CD4-positive, alpha-beta memory T cell (primary cell): ENCODE data around the gene ZNF423. TPM values are rescaled to one million over a fixed set of nuclear protein-coding genes. Genes with fewer than 3 reads are reported as not detected.

Source experiments
- CTCF ChIA-PET: fragments of 350-600 bp; sonication (Branson Sonifier 250); formaldehyde crosslinking; loops from one replicate; lab custom pipeline; 2021; ENCODE audit warnings: inconsistent platforms; ENCODE audit not compliant: partially characterized antibody; lab: Charles Lee
- POLR2A ChIA-PET: fragments of 350-600 bp; sonication (Branson Sonifier 250); formaldehyde crosslinking; loops from one replicate; lab custom pipeline; 2021; ENCODE audit not compliant: partially characterized antibody; lab: Charles Lee
- DNase-seq, 5 donors: peaks; one replicate each; pipeline versions ENCODE4 v3.0.0 to v3.0.0-alpha.2; 2020 to 2022; ENCODE audit warnings: mixed read lengths in 1 of 5
- H3K27ac ChIP-seq: one replicate; pipeline ENCODE4 v1.7.0; 2013; ENCODE audit warnings: low read depth, low read length
- H3K27me3 ChIP-seq: 2 replicates; pipeline ENCODE4 v1.7.0; 2013; ENCODE audit warnings: mild to moderate bottlenecking, low read length, moderate library complexity; ENCODE audit not compliant: insufficient read depth
- H3K36me3 ChIP-seq: 2 replicates; pipeline ENCODE4 v1.7.0; 2013; ENCODE audit warnings: mild to moderate bottlenecking, low read length, moderate library complexity; ENCODE audit not compliant: insufficient read depth
- H3K4me1 ChIP-seq: 2 replicates; pipeline ENCODE4 v1.7.0; 2013; ENCODE audit warnings: mild to moderate bottlenecking, low read length, moderate library complexity; ENCODE audit not compliant: insufficient read depth
- H3K4me3 ChIP-seq, 2 donors: one replicate each; pipeline ENCODE4 v1.7.0; 2013; ENCODE audit warnings: low read length in 2 of 2, mild to moderate bottlenecking in 1 of 2
- H3K9me3 ChIP-seq, 2 donors: one replicate each; pipeline ENCODE4 v1.7.0; 2013; ENCODE audit warnings: low read length in 2 of 2, control low read depth in 1 of 2; ENCODE audit not compliant: control insufficient read depth in 1 of 2
- H3K27ac Mint-ChIP-seq, 7 donors: one replicate each; pipeline ENCODE4 v1.8.0; 2020 to 2021; ENCODE audit warnings: mixed read lengths in 7 of 7, mild to moderate bottlenecking in 6 of 7, inconsistent platforms in 3 of 7, moderate library complexity in 3 of 7
- H3K27me3 Mint-ChIP-seq, 2 donors: one replicate each; pipeline ENCODE4 v1.8.0; 2020 to 2021; ENCODE audit warnings: mixed read lengths in 2 of 2
- H3K36me3 Mint-ChIP-seq, 2 donors: one replicate each; pipeline ENCODE4 v1.8.0; 2020 to 2021; ENCODE audit warnings: mixed read lengths in 2 of 2, inconsistent platforms in 1 of 2, mild to moderate bottlenecking in 1 of 2
- H3K4me1 Mint-ChIP-seq, 4 donors: one replicate each; pipeline ENCODE4 v1.8.0; 2020 to 2021; ENCODE audit warnings: mixed read lengths in 4 of 4, mild to moderate bottlenecking in 1 of 4
- H3K4me3 Mint-ChIP-seq, 8 donors: one replicate each; pipeline ENCODE4 v1.8.0; 2020 to 2021; ENCODE audit warnings: mixed read lengths in 8 of 8, mild to moderate bottlenecking in 7 of 8, moderate library complexity in 6 of 8, inconsistent platforms in 3 of 8
- H3K9me3 Mint-ChIP-seq, 8 donors: one replicate each; pipeline ENCODE4 v1.8.0; 2020 to 2021; ENCODE audit warnings: mixed read lengths in 8 of 8, mild to moderate bottlenecking in 5 of 8, inconsistent platforms in 3 of 8, moderate library complexity in 1 of 8
- intact Hi-C: fragments of 100-400 bp; cut with micrococcal nuclease; formaldehyde crosslinking; loops from one replicate; pipeline ENCODE4 v1.15.1; 2023
- polyA plus RNA-seq, 2 donors: library from polyadenylated mRNA; unstranded; fragments of 300-500 nt; fragmentation: Illumina TruSeq; gene quantifications; one replicate each; pipeline ENCODE4 v1.2.3, GENCODE V29; 2021
- total RNA-seq, 2 experiments: library from RNA; stranded (reverse); gene quantifications; one replicate each; pipeline ENCODE4 v1.2.3, GENCODE V29; 2021

Gene ZNF423
- total and polyA plus RNA-seq, 4 experiments from 2014 or later = not detected

DNA sequence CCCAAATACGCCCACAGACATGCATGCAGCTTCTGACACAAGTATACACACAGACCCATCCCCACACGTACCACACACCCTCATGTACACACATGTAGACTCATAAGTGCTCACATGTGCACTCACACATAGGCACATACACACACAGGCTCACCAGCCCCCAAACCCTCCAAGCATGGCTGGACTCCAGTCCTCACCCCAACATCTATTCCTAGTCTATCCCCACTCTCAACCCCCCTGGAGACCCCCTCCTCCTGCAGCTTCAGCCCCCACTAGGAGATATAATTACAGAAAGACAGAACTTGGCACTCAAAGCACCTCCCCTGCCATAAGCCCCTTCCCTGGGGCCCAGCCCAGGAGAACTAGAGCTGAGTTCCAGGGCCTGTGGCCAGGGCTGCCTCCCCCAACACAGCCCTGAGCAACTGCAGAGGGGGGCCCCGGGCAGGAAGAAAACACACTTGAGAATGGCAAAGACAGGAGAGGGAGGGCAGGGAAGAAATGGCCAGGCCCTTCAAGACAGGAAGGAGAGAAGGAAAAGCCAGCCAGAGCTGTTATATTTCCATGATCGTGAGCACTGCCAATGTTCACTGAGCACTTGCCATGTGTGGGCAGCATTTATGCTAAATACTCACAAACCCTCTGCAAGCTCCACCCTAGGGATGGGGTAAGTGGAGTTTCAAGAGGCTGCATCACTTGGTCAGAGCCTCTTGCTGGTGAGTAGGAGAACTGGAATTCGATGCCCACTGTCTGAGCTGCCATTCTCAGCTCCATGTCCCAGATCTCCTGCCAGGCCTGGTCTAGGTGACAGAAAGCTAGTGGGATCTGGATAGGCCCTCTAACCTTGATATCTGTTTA is 224.5 kb downstream of the ZNF423 start:
- no peaks in the 10 kb centered on the region for H3K4me1 ChIP-seq
- no peaks in the 10 kb centered on the region for H3K4me1 Mint-ChIP-seq
- H3K27ac Mint-ChIP-seq = no peak overlapping the region
- H3K4me3 ChIP-seq = no peak overlapping the region
- no peak overlapping the region for H3K27ac ChIP-seq
- no peaks in the 10 kb centered on the region for H3K36me3 ChIP-seq
- H3K9me3 ChIP-seq = no peaks in the 10 kb centered on the region
- H3K36me3 Mint-ChIP-seq = no peaks in the 10 kb centered on the region
- no peak for DNase-seq
- CTCF ChIA-PET = no interaction called here
- intact Hi-C loops = no loop called here
- H3K9me3 Mint-ChIP-seq = no peaks in the 10 kb centered on the region
- H3K27me3 Mint-ChIP-seq = peaks cover 0 to 3% of the 10 kb centered on the region in 2 donors
- POLR2A ChIA-PET = no interaction called here
- H3K4me3 Mint-ChIP-seq = no peak overlapping the region
- no peaks in the 10 kb centered on the region for H3K27me3 ChIP-seq

DNA sequence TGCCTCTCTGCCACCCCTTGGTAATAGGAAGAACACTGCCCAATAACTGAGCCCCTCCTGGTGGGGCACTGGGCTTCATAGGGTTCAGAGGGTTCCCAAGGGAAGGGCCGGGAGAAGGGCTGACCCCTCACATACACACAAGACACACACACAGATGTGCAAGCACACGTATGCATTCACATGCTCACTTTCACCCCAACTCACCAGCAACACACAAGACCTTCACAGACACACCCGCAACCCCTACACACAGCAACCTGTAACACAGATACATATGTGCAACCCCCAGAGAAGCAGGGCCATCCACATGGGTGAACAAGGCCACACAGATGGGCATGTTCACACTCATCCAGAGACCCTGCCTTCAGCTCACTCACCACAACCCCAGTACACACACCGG is 225.1 kb downstream of the ZNF423 start:
- H3K4me1 Mint-ChIP-seq = no peaks in the 10 kb centered on the region
- intact Hi-C loops = no loop called here
- Histone ChIP-seq H3K27me3 (no peaks in the 10 kb centered on the region), H3K27ac (no peak overlapping the region), H3K4me1 (no peaks in the 10 kb centered on the region), H3K36me3 (no peaks in the 10 kb centered on the region), H3K9me3 (no peaks in the 10 kb centered on the region), H3K4me3 (no peak overlapping the region)
- ChIA-PET CTCF (no interaction called here), POLR2A (no interaction called here)
- H3K27ac Mint-ChIP-seq = no peak overlapping the region
- H3K36me3 Mint-ChIP-seq = no peaks in the 10 kb centered on the region
- H3K27me3 Mint-ChIP-seq = peaks cover 0 to 3% of the 10 kb centered on the region in 2 donors
- DNase-seq = no peak
- no peaks in the 10 kb centered on the region for H3K9me3 Mint-ChIP-seq
- H3K4me3 Mint-ChIP-seq = no peak overlapping the region

DNA sequence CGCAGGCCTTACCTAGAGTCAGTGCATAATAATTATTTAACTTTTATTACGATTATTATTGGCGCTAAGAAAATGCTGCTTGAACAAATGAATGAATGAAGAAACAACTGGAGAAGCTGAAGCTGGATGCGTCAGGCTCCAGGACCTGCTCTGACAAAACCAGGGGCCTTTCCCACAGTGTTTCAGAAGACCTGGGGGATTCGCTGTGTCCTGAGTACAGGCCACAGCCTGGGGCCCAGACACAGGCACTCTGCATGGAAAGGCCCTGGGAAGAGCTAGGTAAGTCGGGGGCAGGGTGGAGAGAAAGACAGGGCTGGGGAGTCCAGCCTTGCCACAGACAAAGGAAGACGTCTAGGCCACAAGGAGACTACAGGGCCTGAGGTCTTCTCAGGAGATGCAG is 226.1 kb downstream of the ZNF423 start:
- no peaks in the 10 kb centered on the region for H3K9me3 ChIP-seq
- Mint-ChIP-seq H3K36me3 (no peaks in the 10 kb centered on the region), H3K4me1 (no peaks in the 10 kb centered on the region), H3K9me3 (no peaks in the 10 kb centered on the region), H3K4me3 (no peak overlapping the region), H3K27me3 (peaks cover 0 to 3% of the 10 kb centered on the region in 2 donors), H3K27ac (no peak overlapping the region)
- DNase-seq = no peak
- H3K36me3 ChIP-seq = no peaks in the 10 kb centered on the region
- H3K27me3 ChIP-seq = no peaks in the 10 kb centered on the region
- intact Hi-C loops = no loop called here
- H3K4me1 ChIP-seq = no peaks in the 10 kb centered on the region
- ChIA-PET CTCF (no interaction called here), POLR2A (no interaction called here)
- no peak overlapping the region for H3K27ac ChIP-seq
- no peak overlapping the region for H3K4me3 ChIP-seq

DNA sequence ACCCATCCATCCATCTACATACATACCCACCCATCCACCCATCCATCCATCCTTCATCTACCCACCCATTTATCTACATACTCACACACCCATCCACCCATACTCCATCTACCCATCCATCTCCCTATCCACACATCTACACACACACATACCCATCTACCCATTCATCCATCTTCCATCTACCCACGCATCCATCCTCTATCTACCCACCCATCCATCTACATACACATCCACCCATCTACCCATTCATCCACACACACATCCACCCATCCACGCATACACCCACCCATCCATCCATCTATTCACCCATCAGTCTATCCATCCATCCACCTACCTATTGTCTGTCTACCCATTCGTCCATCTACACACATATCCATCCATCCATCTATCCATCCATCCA is 227.8 kb downstream of the ZNF423 start:
- Histone ChIP-seq H3K27ac (no peak overlapping the region), H3K4me3 (no peak overlapping the region), H3K27me3 (no peaks in the 10 kb centered on the region), H3K9me3 (no peaks in the 10 kb centered on the region), H3K36me3 (no peaks in the 10 kb centered on the region), H3K4me1 (no peaks in the 10 kb centered on the region)
- ChIA-PET POLR2A (no interaction called here), CTCF (no interaction called here)
- Mint-ChIP-seq H3K27ac (no peak overlapping the region), H3K36me3 (no peaks in the 10 kb centered on the region), H3K27me3 (peaks cover 0 to 3% of the 10 kb centered on the region in 2 donors), H3K4me3 (no peak overlapping the region), H3K4me1 (no peaks in the 10 kb centered on the region), H3K9me3 (no peaks in the 10 kb centered on the region)
- no peak for DNase-seq
- intact Hi-C loops = no loop called here

DNA sequence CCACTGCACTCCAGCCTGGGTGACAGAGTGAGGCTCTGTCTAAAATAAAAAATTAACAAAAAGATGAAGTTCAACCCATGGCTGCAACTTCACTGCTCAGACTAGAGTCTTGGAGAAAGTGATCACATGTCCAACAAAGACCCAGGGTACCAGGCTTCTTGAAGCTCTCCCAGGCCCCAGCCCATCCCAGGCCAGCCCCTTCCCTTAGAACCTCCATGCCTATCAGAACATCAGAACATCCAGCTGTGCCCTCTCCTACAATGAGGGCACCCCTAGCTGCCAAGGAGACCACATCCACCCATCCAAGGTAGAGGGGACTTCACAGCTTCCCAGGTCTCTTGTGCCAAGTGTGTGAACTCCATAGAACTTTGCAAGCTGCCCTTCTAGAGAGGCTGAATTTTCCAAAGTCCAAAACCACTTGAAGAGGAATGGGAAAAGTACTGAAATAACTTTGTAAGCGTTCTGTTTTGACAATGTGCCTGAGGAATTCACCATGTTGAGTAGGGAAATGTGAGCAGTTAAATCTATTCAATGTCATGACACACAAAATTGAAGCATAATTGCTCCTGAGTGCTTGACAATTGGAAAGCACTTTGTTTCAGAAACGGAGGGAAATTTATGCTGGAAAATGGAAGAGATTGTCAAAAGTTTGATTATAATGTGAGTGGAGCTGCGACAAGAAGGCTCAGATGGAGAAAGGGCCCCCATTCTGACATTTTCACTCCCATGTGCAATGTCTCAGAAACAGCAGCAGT is 230.4 kb downstream of the ZNF423 start:
- no peak for DNase-seq
- H3K27ac Mint-ChIP-seq = no peak overlapping the region
- Histone ChIP-seq H3K9me3 (no peaks in the 10 kb centered on the region), H3K27me3 (no peaks in the 10 kb centered on the region), H3K36me3 (no peaks in the 10 kb centered on the region), H3K4me3 (no peak overlapping the region), H3K27ac (no peak overlapping the region), H3K4me1 (no peaks in the 10 kb centered on the region)
- H3K9me3 Mint-ChIP-seq = no peaks in the 10 kb centered on the region
- ChIA-PET POLR2A (no interaction called here), CTCF (no interaction called here)
- no peaks in the 10 kb centered on the region for H3K4me1 Mint-ChIP-seq
- H3K4me3 Mint-ChIP-seq = no peak overlapping the region
- no peaks in the 10 kb centered on the region for H3K27me3 Mint-ChIP-seq
- intact Hi-C loops = no loop called here
- no peaks in the 10 kb centered on the region for H3K36me3 Mint-ChIP-seq

DNA sequence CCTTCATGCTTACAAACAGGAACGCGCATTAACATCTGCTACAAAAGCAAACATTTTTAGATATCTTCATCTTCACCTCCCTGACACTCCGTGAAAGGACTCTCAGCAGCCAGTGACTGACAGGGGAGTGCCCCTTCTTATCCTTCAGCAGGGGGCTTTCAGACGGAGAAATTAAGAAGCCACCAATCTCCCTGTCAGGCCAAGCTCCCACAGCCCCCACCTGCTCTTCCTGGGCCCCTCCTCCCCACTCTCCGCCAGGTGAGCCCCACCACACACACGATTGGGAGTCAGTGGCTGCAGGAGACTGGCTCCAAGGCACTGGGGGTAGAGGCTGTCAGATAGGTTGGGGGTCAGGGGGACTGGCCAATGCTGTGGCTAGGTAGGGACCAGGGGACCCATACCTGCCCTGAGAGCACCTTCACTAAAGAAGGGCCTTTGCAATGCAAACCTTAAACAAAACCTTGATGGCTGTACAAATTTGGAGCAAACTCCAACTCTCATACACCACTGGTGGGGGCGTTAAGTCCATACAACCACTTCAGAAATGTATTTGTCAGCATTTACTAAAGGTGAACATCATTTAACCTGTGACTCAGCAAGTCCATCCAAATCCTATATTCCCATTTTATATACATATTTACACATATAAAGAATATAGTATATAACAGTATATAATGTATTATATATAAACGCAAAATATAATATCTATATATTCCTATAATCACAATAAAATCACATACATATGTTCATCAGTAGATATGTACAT is 232.2 kb downstream of the ZNF423 start:
- Histone ChIP-seq H3K36me3 (no peaks in the 10 kb centered on the region), H3K4me1 (no peaks in the 10 kb centered on the region), H3K9me3 (no peaks in the 10 kb centered on the region), H3K27me3 (no peaks in the 10 kb centered on the region), H3K4me3 (no peak overlapping the region), H3K27ac (no peak overlapping the region)
- no peaks in the 10 kb centered on the region for H3K4me1 Mint-ChIP-seq
- H3K9me3 Mint-ChIP-seq = no peaks in the 10 kb centered on the region
- ChIA-PET POLR2A (no interaction called here), CTCF (no interaction called here)
- no peak overlapping the region for H3K4me3 Mint-ChIP-seq
- H3K36me3 Mint-ChIP-seq = no peaks in the 10 kb centered on the region
- H3K27me3 Mint-ChIP-seq = no peaks in the 10 kb centered on the region
- intact Hi-C loops = no loop called here
- no peak overlapping the region for H3K27ac Mint-ChIP-seq
- DNase-seq = no peak
